NCI-H2107 (cell line): ENCODE data around the gene COL20A1.
"Not testable (repeated sequence)": the region's sequence is repeated elsewhere in the genome, so short reads cannot be mapped to it uniquely, and the experiment has no call there.

ENCODE experiments used
- DNase-seq: peaks from one replicate; lab custom pipeline; 2025; lab: John Stamatoyannopoulos, UW

COL20A1 gene

DNA sequence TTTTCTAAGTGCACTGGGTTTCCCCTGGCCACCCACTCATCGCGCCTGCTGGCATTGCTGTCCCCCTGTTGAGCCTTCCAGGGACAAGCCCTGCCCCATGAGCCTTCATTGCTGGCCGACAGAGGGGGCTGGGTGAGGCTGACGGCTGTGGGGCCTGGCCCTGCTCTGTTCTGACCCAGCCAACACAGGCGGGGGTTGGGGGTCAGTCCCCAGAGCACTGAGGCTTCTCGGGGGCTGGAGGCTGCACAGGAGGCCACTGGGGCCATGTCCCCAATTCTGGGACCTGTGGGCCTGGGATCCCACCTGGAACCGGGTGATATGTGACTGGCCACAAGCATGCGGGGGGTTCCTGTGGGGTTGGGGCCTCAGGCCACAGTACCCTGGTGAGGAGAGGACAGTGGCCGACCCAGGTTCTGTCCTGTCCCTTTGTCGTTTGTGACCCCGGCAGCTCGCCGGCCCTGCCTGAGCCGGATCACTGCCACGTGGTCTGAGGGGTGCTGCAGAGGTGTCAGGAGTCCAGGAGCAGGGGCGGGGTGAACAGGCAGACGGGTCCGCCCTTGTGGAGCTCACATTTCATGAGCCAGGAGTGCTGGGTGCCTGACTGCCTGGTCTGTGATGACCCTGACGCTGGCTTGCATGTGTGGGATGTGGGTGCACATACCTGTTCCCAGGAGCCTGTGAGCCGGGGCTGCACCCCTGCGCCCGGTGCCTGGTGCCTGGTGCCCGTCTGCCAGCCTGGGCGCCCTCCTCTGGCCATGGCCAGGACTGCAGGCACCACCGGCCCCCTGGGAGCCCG is 2.1 kb upstream of the COL20A1 start:
- DNase-seq: peak; percentile 30

DNA sequence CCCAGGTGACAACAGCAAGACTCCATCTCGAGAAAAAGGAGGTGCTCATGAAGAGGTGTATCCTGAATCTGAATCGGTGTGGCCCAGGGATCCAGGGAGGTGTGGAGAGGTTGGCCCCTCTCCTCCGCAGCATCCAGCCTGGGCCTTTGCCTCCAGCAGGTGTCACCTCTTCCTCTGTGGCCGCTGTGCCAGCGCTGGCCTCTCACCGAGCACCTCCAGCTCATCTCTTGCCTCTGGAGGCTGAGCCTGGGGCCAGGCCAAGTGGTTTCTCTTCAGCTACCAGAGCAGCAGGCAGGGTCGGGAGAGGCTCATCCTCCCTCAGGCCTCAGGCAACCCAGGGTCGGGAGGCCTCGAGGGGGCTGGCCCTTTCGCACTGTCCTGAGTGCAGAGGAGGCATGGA is 1.2 kb upstream of the COL20A1 start:
- no peak for DNase-seq

DNA sequence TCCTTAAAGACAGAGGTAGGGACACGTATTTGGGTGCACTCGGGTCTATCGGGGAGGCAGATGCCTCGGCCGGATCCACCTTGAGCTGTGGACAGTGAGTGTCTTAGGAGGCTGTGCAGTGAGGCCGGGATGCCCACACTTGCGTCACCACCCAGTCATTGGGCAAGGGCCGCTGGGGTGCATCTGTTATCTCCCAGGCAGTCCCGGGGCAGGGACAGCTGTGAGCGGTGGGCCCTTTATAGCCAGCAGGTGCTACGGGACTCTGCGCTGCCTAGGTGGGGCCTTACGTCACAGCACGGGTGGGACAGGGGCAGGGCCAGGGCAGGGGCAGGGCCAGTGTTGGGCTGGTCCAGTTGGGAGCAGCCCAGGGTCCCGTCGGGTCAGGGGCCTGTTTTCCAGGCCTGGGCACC is 689 bp upstream of the COL20A1 start:
- no peak for DNase-seq

DNA sequence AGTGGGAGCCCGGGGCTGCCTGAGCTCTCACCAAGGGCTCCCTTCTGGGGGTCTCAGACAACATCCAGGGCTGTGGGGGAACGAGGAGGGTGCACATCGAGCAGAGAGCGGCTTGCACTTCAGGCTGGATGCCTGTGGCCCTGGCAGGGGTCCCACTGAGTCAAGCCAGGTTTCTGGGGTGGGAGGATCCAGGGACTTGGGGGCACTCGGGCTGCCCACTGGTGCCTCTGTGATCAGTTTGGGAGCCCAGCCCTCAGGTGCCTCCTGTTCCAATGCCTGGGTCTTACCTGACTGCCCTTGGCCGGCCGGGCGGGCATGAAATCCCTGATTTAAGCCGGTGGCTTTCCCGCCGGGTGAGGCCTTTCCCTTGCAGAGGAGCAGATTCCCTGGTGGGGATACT is 470 bp downstream of the COL20A1 start:
- no peak for DNase-seq

DNA sequence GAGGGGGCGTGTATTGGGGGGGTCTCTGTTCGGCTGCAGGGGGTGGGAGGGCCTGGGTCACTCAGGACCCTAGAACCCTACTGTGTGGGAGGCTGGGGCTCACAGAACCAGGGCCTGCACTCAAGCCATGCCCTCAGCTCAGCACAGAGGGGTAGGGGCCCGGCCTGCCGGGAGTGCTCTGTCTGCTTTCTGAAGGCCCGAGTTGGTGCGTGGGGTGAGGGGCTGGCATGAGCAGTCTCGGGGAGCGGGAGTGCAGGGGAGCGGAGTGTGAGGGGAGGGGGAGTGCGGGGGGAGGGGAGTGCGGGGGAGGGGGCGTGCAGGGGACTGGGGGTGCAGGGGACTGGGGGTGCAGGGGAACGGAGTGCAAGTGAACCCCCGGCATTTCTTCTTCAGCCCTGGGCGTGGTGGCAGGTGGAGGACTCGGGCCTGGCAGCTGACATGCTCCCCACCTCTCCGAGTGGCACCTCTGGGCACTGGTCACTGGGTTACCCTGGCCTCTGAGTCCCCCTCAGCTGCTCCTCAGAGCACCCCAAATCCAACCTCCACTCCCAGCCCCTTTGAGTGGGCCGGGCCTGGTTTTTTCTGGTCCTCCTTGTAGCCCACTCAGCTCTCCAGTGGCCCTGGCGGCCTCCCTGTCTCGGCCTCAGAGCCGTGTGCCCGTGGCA is 1.0 kb downstream of the COL20A1 start:
- DNase-seq: no peak

DNA sequence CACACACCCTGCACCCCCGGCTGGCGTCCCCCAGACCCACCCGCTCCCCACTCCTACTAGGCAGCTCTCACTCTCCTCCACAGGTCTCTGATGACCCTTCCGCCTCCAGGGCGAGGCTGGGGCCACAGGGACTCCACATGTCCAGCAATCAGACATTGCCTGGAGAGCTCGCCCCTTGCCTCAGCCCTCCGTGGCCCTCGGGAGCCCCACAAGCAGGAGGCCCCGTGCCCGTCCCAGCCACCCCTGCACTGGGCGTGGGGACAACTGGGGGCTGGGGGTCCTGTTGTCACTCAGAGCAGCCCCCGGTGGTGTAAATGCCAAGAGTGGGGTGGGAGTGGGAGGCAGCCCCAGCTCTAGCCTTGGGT is 1.5 kb downstream of the COL20A1 start:
- no peak for DNase-seq

DNA sequence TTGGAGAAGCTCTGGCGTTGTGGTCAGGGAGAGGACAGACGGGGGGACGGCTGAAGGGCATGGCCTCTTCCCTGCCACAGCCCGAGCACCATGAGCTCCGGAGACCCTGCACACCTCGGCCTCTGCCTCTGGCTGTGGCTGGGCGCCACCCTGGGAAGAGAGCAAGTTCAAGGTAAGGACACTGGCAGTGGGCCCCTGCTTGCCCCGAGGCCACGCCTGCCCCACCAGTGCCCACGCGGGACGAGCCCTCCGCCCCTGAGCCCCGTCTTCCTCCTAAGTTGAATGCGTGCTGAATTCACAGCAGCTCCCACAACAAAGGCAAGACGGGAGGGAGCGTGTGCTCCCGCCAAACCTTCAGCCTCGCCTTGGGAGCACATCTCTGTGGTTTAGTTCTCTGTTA is 2.0 kb downstream of the COL20A1 start:
- DNase-seq: no peak

DNA sequence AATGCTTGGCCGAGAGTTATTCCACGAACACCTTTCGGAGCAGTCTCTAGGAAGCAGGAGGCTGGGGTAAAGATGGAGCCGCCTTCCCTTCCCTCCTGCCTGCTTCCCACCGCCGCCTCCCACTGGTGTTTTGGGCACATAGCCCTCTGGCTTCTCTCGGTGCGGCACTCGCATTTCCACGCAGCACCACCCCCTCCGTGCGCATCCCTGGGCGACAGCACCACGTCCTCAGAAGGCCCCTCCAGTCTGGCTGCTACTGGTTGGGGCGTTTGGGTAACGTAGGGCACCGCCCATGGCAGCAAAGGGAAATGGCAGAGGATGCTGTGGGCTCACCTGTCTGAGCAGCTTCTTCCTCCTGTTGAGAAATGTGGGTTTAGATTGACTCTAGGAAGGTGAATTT is 2.4 kb downstream of the COL20A1 start:
- DNase-seq: no peak

DNA sequence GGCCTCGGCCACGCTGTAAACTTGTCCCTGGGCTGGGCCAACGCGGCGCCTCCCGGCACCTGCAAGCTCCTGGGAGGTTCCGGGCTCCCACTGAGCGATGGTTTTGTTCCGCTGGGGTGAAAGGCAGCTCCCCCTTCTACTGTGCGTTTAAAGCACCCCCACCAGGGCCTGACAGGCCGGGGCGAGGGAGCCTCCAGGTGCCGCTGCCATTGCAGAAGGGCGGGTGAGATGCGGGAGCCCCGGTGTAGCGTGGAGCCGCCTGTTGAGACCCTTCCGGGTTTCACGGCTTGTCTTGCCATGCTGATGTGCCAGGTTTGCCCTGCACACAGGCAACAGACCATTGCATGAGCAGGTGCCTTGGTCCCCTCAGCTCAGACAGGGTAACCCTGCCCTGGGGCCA is 2.9 kb downstream of the COL20A1 start:
- DNase-seq: no peak

DNA sequence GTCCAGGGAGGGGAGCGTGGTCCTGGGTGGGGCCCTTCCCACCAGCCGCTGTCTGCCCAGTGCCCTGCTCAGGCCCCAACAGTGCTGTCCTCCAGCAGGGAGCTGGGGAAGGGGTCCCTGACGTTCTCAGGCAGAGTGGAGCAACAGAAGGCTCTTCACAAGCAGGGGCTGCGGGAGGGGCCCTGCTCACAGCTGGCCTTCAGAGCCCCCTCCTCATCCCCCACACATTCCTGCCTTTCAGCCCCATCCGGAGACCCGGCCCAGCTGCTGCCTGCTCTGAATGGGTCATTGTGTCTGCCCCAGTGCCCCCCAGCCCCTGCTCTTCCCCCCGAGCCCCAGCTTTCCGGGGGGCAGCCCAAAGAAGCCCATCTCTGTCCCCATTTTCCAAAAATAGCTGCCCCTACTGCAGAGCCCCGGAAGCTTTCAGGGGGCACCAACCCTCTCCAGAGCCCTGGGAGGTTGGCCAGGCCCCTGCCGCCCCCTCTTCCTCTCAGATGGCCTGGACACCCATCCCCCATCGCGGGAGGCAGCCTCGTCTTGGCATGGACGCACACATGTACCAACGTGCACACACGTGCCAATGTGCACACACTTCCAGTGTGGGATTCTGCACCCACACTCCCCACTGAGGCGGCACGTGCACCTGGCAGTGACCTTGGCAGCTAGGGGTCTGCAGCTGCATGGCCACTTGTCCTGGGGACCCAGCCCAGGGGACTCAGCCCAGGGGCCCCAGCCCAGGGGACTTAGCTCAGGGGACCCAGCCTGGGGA is 3.7 kb downstream of the COL20A1 start:
- DNase-seq: no peak

DNA sequence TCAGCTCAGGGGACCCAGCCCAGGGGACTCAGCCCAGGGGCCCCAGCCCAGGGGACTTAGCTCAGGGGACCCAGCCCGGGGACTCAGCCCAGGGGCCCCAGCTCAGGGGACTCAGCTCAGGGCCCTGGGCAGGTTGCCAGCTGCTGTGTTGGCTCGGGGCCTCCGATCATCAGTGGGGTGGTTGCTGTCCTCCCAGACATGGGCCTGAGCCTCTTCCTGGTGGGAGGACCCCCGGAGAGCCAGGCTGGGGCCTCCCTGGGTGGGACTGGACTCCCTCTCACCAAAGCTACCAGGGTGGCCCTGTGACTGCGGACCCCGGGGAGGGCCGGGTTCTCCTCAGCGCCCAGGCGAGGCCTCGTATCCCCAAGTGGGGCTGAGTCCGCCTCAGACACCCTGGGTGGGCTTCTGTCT is 4.4 kb downstream of the COL20A1 start:
- DNase-seq: no peak

DNA sequence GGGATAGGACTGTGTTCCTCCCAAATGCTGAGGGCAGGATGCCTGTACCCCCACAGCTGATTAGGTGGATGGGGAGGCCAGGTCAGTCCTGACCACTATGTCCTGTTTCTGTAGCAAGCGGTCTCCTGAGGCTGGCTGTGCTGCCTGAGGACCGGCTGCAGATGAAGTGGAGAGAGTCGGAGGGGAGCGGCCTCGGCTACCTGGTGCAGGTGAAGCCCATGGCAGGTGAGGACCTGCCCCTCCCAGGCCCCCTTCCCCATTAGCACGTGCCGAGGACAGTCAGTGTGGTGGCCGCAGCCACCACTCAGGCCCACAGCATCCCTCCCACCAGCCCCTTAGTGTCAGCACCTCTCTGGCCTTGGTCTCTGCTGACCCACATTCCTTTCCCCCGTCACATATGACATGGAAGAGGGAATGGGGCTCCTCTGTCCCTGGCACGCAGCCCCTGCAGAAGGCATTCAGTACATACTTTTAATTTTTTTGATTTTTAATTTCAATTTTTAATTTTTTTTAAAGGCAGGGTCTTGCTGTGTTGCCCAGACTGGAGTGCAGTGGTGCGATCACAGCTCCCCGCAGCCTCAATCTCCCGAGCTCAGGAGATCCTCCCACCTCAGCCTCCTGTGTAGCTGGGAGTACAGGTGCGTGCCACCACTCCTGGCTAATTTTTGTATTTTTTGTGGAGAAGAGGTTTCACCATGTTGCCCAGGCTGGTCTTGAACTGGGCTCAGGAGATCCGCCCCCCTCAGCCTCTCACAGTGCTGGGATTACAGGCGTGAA is 5.0 kb downstream of the COL20A1 start:
- no peak for DNase-seq

DNA sequence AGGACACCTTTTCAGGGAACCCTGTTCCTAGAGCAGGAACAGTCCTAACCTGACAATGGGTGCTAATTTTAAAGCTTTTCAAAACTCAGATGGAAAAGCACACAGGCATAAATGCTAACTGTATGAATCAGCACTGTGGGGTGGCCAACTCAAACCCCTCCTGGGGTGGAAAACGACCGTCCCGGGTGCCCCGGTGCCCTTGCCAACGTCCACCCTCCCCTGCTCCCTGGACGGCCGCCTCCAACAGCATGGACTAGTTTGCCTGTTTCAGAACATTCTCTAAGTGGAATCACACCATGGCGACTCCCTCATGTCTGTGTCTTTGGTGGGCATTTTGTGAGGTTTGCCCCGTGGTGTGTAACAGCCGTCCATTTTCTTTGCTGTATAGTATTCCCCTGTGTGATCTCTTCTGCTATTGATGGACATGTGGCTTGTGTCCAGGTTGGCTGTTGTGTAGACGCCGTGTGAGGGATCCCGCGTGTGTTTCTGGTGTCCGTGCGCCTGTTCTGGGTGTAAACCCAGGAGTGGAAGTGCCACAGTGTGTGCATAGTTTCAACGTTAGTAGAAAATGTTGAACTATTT is 5.8 kb downstream of the COL20A1 start:
- no peak for DNase-seq

DNA sequence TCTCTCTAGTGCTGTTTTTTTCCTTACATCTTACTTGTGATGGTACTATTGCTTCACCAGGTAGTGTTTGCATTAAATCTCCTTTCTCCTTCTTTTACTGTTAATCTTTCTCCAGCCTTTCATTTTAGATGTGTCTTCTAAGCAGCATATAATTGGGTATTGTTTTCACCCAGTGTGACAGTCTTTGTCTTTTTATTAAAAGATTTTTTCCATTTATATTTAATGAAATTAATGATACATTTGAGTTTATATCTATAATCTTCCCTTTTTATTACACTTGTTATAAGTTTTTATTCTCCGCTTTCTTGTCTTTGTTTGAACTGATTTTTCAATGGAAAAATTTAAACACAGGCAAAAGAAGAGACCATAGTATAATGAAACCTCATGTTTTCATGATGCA is 8.7 kb downstream of the COL20A1 start:
- DNase-seq: no peak

DNA sequence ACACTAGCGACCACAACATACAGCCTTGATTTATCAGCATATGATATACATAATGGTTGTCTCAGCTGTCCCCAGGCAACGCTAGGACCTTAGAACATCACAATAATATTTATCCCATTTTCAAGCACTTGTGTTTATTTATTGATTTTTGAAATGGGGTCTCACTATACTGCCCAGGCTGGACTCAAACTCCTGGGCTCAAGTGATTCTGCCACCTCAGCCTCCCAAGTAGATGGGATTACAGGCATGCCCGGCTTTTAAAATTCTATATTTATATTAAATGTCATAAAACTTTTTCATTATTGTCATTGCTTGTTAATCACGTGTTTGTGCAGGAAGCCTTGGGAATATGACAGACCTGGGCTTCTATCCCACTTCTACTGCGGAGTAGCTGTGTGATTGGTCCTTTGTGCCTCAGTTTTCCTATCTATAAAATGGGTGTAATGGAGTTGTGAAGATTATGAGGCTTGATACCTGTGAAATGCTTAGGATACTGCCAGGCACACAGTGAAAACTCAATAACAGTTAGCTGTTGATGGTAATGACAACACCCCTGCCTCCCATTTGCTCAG is 10.2 kb downstream of the COL20A1 start:
- DNase-seq: no peak

DNA sequence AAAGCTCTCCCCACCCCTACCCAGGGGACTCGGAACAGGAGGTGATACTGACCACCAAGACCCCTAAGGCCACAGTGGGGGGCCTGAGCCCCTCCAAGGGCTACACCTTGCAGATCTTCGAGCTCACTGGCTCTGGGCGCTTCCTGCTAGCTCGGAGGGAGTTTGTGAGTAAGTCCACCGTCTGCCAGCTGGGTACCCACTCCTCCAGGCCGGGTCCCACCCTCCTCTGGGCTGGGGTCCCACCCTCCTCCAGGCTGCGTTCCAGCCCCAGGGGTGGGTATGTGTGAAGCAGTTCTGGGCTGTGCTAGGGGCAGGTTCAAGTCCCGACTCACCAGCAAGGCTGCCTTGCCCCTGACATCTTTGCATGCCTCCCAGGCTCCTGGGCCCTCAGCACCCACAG is 12.4 kb downstream of the COL20A1 start:
- no peak for DNase-seq

DNA sequence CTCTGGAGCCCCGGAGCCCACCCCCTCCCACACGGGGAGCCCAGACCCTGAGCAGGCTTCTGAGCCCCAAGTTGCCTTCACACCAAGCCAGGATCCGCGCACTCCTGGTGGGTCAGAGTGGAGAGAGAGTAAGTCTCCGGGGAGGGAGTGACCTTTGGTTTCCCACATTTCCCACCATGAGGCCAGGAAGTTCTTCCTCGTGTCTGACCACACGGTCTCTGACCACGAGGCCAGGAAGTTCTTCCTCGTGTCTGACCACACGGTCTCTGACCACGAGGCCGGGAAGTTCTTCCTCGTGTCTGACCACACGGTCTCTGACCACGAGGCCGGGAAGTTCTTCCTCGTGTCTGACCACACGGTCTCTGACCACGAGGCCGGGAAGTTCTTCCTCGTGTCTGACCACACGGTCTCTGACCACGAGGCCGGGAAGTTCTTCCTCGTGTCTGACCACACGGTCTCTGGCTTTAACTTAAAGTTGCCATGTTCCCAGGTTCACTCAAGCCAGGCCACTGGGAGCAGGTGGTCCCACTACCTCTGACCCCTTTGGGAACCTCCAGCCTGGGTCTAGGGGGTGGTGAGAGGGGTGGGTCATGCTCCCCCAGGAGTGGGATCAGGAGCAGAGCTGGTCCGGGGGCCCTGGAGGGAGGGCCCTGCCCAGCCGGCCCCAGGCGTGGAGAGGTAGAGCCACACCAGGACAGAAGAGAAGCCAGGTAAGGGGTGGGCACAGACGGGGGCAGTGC is 13.1 kb downstream of the COL20A1 start:
- not testable (repeated sequence) for DNase-seq

DNA sequence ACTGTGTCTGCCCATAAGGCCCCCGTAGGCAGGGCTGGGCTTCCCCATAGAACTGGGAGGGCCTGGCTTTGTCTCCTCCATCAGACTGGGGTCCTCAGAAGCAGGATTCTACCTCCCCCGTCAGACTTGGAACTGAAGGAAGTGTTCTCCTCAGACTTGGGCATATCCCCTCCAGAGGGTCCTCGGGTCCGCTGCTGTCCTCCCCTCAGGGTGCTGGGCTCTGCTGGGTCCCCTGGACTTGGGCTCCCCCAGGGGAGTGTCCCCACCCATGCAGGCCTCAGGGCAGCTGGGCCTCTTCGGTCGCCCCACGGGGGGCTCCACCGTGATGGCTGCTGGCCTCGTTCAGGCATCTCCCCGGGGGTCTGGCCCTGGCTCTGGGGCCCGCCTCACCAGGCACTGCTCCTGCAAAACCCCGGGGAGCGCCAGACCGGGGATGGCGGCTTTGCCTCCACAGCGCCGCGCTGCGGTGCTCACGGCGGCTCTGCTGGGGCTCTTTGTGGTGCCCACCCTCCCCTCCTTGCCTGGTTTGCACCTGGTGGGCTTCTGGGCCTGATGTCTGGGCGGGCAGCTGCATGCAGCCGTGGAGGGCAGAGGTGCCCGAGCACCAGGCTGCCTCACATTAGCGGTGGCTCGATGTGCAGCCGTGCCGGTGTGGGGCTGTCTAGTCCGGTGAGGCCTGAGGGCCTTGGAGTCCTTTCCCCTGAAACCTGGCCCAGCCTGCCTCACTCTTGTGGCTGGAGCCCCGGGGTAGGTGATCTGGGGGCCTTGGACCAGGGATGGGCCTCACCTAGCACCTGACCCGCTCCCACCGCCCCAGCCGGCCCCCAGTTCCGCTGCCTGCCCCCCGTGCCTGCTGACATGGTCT is 13.9 kb downstream of the COL20A1 start:
- no peak for DNase-seq

DNA sequence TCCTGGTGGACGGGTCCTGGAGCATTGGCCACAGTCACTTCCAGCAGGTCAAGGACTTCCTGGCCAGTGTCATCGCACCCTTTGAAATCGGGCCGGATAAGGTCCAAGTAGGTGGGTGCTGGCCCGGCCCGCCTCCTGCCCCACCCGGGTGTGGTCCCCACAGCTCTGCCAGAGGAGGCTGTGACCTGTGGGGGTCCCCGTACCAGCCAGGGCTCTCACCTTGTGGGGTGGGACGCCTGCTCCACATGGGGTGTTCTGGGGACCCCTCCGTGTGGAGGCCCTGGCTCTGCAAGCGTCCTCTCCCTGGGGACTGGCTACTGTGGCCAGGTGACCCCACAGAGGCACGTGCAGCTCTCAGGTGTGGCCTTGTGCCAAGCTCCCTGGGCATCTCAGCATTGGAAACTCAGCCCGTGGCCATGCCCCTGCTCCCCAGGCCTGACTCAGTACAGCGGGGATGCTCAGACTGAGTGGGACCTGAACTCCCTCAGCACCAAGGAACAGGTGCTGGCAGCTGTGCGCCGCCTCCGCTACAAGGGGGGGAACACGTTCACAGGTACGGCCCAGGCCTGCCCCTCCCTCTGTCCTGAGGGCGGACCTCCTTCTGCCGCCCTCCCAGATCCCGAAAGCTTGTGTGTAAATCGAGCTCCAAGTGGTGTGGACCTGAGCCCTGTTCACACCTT is 14.7 kb downstream of the COL20A1 start:
- DNase-seq: no peak
